Measurements from ENCODE around the gene TRNT1. TPM values are rescaled to one million over a fixed set of nuclear protein-coding genes. Genes with fewer than 3 reads are reported as not detected.

Gene TRNT1
- total and polyA plus RNA-seq, 10 donors = 10.0 to 43.8 (median 28.8) TPM

DNA sequence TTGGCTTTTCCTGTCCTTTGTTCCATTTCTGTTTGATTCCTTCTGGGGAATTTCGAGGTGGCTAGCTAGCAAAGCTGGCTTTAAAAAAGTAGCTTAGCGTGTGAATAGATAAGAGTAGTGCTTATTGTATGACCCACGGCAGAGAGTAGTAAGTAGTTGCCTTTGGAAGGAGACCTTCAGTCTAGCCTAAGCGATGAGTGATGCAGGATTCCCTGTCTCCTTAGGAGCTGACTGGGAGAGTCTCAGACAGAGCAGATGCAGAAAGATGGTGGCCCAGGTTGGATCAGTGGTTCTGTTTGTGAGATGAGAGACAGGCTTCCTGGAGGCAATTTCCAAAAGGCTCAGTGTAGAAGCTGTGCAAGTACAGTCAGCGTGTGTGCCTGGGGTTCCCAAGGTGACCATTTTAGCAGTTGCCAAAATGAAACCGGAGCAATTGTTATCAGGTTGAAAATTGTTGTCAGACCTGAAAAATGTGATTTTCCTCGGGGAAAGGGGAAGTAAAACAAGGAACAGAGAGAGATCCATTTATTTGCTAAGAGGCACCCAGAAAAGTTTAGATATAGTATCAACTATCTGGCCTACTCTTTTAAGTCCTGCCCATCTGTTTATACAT is 15.9 kb upstream of the TRNT1 start:
- Histone ChIP-seq H3K27me3 (replicated peaks in 1 of 7) (no peaks in the 10 kb centered on the region), H3K36me3 (no peaks in the 10 kb centered on the region), H3K4me1 (peaks cover 0 to 11% (median 2%) of the 10 kb centered on the region in 6 donors), H3K27ac (peak overlapping the region in 2 of 8 donors; percentile 32 to 49), H3K9me3 (no peaks in the 10 kb centered on the region), H3K4me3 (peak overlapping the region in 1 of 8 donors; percentile 51)
- no peak for TF ChIP-seq POLR2AphosphoS5 (IDR thresholded peaks at IDR 0.05)
- 61 to 71% (median 65%) methylated on average over 7 of the region's 7 CpGs for WGBS, 5 donors
- intact Hi-C loops (cut with DNase I; ENCODE audit: low total_unique reads) = no loop called here
- DNase-seq = no peak

DNA sequence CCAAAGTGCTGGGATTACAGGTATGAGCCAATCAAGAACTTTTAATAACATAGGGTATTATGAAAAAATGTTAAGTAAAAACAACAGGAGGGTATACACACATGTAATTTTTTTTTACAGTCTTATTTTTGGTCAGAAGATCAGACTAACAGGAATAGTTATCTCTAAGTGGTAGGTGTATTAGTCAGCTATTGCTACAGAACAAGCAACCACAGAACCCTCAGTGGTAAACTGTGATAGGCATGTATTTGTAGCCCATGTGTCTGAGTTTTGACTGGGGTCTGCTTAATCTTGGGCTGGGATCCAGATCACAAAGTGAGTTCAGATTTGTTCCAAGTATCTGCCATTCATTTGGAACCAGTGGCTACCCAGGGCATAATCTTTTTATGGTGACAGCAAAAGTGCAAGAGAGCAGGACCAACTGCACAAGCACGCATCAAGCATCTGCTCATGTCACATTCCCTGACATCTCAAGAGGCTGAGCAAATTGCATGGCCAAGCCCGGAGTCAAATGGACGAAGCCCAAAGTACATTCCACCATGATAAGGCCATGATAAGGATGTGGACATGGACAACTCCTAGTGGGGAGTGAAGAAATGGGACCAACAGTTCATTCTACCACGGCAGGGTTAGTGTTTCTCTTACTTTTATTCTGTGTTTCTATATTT is 13.6 kb upstream of the TRNT1 start:
- Histone ChIP-seq H3K27ac (no peak overlapping the region), H3K9me3 (no peaks in the 10 kb centered on the region), H3K27me3 (replicated peaks in 1 of 7) (no peaks in the 10 kb centered on the region), H3K4me1 (peaks cover 0 to 11% (median under 1%) of the 10 kb centered on the region in 6 donors), H3K4me3 (no peak overlapping the region), H3K36me3 (no peaks in the 10 kb centered on the region)
- 73 to 94% (median 84%) methylated on average over 4 of the region's 4 CpGs for WGBS, 5 donors
- no peak for DNase-seq
- TF ChIP-seq POLR2A (IDR thresholded peaks at IDR 0.05) (no peak), POLR2AphosphoS5 (IDR thresholded peaks at IDR 0.05) (no peak)
- TF ChIP-seq, protein P1, sequence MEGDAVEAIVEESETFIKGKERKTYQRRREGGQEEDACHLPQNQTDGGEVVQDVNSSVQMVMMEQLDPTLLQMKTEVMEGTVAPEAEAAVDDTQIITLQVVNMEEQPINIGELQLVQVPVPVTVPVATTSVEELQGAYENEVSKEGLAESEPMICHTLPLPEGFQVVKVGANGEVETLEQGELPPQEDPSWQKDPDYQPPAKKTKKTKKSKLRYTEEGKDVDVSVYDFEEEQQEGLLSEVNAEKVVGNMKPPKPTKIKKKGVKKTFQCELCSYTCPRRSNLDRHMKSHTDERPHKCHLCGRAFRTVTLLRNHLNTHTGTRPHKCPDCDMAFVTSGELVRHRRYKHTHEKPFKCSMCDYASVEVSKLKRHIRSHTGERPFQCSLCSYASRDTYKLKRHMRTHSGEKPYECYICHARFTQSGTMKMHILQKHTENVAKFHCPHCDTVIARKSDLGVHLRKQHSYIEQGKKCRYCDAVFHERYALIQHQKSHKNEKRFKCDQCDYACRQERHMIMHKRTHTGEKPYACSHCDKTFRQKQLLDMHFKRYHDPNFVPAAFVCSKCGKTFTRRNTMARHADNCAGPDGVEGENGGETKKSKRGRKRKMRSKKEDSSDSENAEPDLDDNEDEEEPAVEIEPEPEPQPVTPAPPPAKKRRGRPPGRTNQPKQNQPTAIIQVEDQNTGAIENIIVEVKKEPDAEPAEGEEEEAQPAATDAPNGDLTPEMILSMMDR (IDR thresholded peaks at IDR 0.05 in 8 of 11, conservative IDR thresholded peaks at IDR 0.05 in 3 of 11) = no peak
- intact Hi-C loops (cut with DNase I; ENCODE audit: low total_unique reads) = no loop called here

DNA sequence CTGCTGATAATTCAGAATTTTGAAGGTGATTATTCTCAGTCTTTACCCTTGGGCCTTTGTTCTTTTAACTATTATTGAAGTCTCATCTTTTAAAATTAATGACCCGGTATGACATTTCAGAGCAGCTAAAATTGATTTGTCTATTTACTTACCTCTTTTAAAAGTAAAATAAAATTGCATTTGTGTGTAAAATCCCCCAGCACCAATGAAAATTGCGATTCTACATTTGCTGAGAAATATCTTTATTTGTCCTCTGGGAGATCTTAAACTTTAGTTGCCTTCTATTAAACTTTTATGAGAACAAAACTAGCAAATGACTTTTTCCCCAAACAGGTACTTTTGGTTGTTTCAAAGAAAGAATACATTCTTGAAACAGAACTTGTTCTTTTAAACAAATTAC is 9.1 kb upstream of the TRNT1 start:
- Histone ChIP-seq H3K4me3 (no peak overlapping the region), H3K4me1 (no peaks in the 10 kb centered on the region), H3K36me3 (no peaks in the 10 kb centered on the region), H3K27me3 (replicated peaks in 1 of 7) (no peaks in the 10 kb centered on the region), H3K9me3 (no peaks in the 10 kb centered on the region), H3K27ac (no peak overlapping the region)
- DNase-seq = no peak
- intact Hi-C loops (cut with DNase I; ENCODE audit: low total_unique reads) = no loop called here
- 85 to 93% (median 87%) methylated on average over 2 of the region's 2 CpGs for WGBS, 5 donors
- TF ChIP-seq POLR2A (IDR thresholded peaks at IDR 0.05) = no peak
- TF ChIP-seq, protein P1 (IDR thresholded peaks at IDR 0.05 in 8 of 11, conservative IDR thresholded peaks at IDR 0.05 in 3 of 11) = no peak
- TF ChIP-seq POLR2AphosphoS5 (IDR thresholded peaks at IDR 0.05) = no peak

DNA sequence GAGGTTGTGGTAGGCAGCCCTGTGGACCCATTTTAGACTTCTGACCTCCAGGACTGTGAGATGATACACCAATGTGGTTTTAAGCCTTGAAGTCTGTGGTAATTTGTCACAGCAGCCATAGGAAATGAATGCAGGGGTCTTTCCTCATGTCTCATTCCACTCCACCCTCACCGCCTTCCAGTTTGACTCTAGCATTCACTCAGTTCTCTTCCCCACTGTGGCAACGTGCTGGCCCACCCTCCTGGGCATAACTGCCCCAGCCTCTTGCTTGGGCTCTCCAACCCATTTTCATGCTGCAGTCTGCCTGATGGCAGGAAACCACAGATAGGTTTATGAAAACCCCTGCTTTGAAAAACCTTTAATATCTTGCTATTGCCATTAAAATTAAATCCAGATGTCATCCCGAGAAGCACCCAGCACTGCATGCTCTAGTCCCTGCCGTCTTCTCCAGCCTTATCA is 7.3 kb upstream of the TRNT1 start:
- H3K36me3 ChIP-seq = no peaks in the 10 kb centered on the region
- H3K9me3 ChIP-seq = no peaks in the 10 kb centered on the region
- H3K27ac ChIP-seq = no peak overlapping the region
- intact Hi-C loops (cut with DNase I; ENCODE audit: low total_unique reads) = no loop called here
- WGBS, 5 donors = 60 to 76% (median 63%) methylated on average over 4 of the region's 4 CpGs
- H3K4me3 ChIP-seq = no peak overlapping the region
- no peaks in the 10 kb centered on the region for H3K27me3 ChIP-seq (replicated peaks in 1 of 7)
- DNase-seq = no peak
- TF ChIP-seq, protein P1 (IDR thresholded peaks at IDR 0.05 in 8 of 11, conservative IDR thresholded peaks at IDR 0.05 in 3 of 11) = no peak
- no peak for TF ChIP-seq POLR2A (IDR thresholded peaks at IDR 0.05)
- TF ChIP-seq POLR2AphosphoS5 (IDR thresholded peaks at IDR 0.05) = no peak
- H3K4me1 ChIP-seq = no peaks in the 10 kb centered on the region
